Measurements from ENCODE around the gene RPLP2. TPM values are rescaled to one million over a fixed set of nuclear protein-coding genes. Genes with fewer than 3 reads are reported as not detected.

The RPLP2 gene
- total RNA-seq, 1 experiment from 2014 or later: 1,325 TPM

DNA sequence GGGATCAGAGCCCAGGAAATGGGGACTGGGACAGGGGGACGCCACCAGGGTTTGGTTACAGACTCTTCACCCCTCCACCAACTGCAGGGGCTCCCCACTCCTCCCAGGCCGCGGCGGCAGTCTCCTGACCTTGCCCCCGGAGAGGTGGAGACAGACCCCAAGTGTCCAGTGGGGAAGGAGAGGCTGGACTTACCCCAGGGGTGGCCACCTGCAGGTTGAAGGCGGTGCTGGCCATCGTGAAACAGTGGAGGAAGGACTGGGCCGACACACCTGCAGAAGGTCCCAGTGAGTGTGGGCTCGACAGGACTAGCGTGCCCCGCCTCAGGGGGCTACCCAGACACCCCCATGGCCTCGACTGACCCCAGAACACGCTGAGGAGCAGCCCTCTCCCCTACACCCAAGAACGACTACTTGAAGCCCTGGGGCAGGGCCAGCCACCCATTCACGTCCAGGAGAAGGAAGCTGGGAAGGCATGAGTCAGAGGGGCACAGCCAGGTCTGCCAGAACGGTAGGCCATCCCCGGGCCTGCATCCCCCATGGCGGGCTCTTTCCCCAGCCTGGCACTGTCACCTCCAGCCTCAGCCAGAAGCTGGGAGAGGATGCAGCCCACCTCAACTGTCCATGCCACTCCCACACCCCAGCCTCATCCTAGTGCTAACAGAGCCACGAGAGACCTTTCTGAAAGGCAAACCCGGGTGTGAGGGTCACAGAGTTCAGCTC lies 34.7 kb upstream of the RPLP2 start:
- POLR2A ChIA-PET (ENCODE audit: low non-redundant PET): interaction anchor here (0.6 kb wide), 1 partner anchor 135 kb away, joined by 4 read pairs; no protein-coding TSS in a partner anchor
- H3K4me3 ChIP-seq (ENCODE audit: low read depth, low read length, poor library complexity, severe bottlenecking): no peak overlapping the region
- BruUV-seq (replicated peaks): TSS peak; percentile 16
- H3K4me1 ChIP-seq (ENCODE audit: insufficient read depth, low read length, poor library complexity, severe bottlenecking): peaks cover 9% of the 10 kb centered on the region
- TF ChIP-seq EZH2 (IDR thresholded peaks at IDR 0.05; ENCODE audit: borderline replicate concordance, low read depth, low read length, poor library complexity, severe bottlenecking) (no peak), CTCF (conservative IDR thresholded peaks at IDR 0.05; ENCODE audit: low read depth, low read length) (no peak)
- CTCF ChIA-PET: no interaction called here
- H3K36me3 ChIP-seq (ENCODE audit: insufficient read depth, low read length, poor library complexity, severe bottlenecking): peaks cover 27% of the 10 kb centered on the region
- no peak overlapping the region for H3K27ac ChIP-seq (ENCODE audit: low read depth, low read length, poor library complexity, severe bottlenecking)
- no peaks in the 10 kb centered on the region for H3K27me3 ChIP-seq (replicated peaks; ENCODE audit: insufficient read depth, low read depth, low read length, poor library complexity)
- no peak for DNase-seq (ENCODE audit: low spot score)
- intact Hi-C loops (cut with micrococcal nuclease; ENCODE audit: unreplicated experiment): no loop called here
- H3K9me3 ChIP-seq (ENCODE audit: low read depth, low read length, poor library complexity, severe bottlenecking): no peaks in the 10 kb centered on the region

DNA sequence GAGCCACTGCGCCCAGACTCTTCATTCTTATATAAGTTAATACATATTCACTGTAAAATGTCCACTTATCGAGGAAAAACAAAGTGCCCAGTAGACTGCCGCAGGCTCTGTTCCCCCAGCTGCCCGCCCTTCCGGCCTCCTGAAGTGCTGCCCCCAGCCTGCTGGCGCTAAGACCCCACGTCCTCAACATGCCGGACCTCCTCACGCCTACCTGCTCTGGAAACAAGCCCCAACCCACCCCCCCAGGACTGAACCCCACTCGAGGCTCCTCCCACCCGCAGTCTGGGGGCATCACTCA lies 33.6 kb upstream of the RPLP2 start:
- intact Hi-C loops (cut with micrococcal nuclease; ENCODE audit: unreplicated experiment): no loop called here
- Histone ChIP-seq H3K9me3 (ENCODE audit: low read depth, low read length, poor library complexity, severe bottlenecking) (no peaks in the 10 kb centered on the region), H3K27ac (ENCODE audit: low read depth, low read length, poor library complexity, severe bottlenecking) (peak overlapping the region; percentile 88)

DNA sequence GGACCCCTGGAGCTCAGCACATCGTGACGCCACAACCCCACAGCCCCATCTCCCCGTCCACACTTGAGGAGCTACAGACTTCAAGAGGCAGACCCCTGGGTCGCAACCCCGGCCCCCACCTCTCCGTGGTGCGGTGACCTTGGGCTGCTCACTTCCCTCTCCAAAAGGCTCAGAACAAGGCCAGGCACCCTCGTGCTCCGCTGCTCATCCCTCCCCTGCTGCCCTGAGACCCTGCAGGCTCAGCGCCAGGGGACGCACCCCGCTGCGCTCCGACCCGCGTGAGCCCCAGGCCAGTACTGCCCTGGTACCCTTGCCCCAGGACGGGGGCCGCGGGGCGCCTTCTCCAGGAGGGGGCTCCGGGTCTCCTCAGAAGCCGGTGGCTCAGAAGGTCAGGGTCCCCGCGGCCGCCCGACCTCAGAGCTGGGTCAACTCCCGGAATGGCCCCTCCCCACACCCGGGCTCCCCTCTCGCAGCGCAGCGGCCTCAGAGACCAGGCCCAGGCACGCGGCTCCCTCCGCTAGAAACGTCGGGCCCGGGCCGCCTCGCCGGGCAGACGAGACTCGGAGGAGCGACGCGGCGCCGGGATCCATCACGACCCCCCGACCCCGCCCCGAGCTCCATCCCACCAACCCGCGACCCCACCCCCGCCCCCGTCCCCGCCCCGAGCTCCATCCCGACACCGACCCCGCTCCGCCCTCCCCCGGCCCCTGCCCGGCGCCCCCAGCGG lies 33.0 kb upstream of the RPLP2 start:
- POLR2A ChIA-PET (ENCODE audit: low non-redundant PET): no interaction called here
- TF ChIP-seq EZH2 (IDR thresholded peaks at IDR 0.05; ENCODE audit: borderline replicate concordance, low read depth, low read length, poor library complexity, severe bottlenecking): no peak
- TF ChIP-seq CTCF (conservative IDR thresholded peaks at IDR 0.05; ENCODE audit: low read depth, low read length): no peak
- no TSS peak for BruUV-seq (replicated peaks)
- H3K4me3 ChIP-seq (ENCODE audit: low read depth, low read length, poor library complexity, severe bottlenecking): peak overlapping the region; percentile 90
- H3K9me3 ChIP-seq (ENCODE audit: low read depth, low read length, poor library complexity, severe bottlenecking): no peaks in the 10 kb centered on the region
- intact Hi-C loops (cut with micrococcal nuclease; ENCODE audit: unreplicated experiment): no loop called here
- peak; percentile 50 for DNase-seq (ENCODE audit: low spot score)
- H3K36me3 ChIP-seq (ENCODE audit: insufficient read depth, low read length, poor library complexity, severe bottlenecking): peaks cover 15% of the 10 kb centered on the region
- CTCF ChIA-PET: no interaction called here
- no peaks in the 10 kb centered on the region for H3K27me3 ChIP-seq (replicated peaks; ENCODE audit: insufficient read depth, low read depth, low read length, poor library complexity)
- peaks cover 9% of the 10 kb centered on the region for H3K4me1 ChIP-seq (ENCODE audit: insufficient read depth, low read length, poor library complexity, severe bottlenecking)
- peak overlapping the region; percentile 88 for H3K27ac ChIP-seq (ENCODE audit: low read depth, low read length, poor library complexity, severe bottlenecking)

More for the DNA sequence above, 33.6 kb upstream of the RPLP2 start:
- Histone ChIP-seq H3K27me3 (replicated peaks; ENCODE audit: insufficient read depth, low read depth, low read length, poor library complexity) (no peaks in the 10 kb centered on the region), H3K4me3 (ENCODE audit: low read depth, low read length, poor library complexity, severe bottlenecking) (peak overlapping the region; percentile 90), H3K36me3 (ENCODE audit: insufficient read depth, low read length, poor library complexity, severe bottlenecking) (peaks cover 20% of the 10 kb centered on the region), H3K4me1 (ENCODE audit: insufficient read depth, low read length, poor library complexity, severe bottlenecking) (peaks cover 9% of the 10 kb centered on the region)
- BruUV-seq (replicated peaks): no TSS peak
- ChIA-PET POLR2A (ENCODE audit: low non-redundant PET) (no interaction called here), CTCF (no interaction called here)
- TF ChIP-seq EZH2 (IDR thresholded peaks at IDR 0.05; ENCODE audit: borderline replicate concordance, low read depth, low read length, poor library complexity, severe bottlenecking) (no peak), CTCF (conservative IDR thresholded peaks at IDR 0.05; ENCODE audit: low read depth, low read length) (no peak)
- DNase-seq (ENCODE audit: low spot score): no peak
